Measurements from ENCODE around the gene SRD5A3.

Gene SRD5A3

DNA sequence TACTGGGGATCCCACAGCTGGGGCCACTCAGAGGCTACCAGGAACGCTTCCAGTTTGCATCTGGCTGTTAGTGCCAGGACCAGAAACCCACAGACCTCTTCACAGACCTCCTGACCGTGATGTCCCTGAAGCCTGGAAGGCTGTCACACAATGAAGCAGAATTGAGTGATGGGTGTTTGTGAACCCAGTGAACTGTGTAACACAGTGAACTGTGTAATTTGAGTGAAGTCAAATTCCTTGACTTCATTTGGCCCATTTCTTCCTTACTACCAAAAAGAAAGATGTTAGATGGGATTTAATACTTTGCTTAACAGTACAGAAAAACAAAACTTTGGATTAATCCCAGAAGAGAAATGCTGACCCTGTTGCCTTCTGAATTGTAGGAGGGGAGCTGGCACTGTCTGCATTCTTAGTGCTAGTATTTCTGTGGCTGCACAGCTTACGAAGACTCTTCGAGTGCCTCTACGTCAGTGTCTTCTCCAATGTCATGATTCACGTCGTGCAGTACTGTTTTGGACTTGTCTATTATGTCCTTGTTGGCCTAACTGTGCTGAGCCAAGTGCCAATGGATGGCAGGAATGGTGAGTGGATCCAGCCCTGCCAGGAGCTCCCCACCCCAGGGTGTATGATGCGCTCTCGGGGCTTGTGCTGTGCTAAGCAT lies 17.8 kb downstream of the SRD5A3 start:
- no peak for DNase-seq (ENCODE audit: low read depth)
- H3K4me3 ChIP-seq (replicated peaks; ENCODE audit: low read depth, low read length) = no peak overlapping the region
- TF ChIP-seq, protein P1, sequence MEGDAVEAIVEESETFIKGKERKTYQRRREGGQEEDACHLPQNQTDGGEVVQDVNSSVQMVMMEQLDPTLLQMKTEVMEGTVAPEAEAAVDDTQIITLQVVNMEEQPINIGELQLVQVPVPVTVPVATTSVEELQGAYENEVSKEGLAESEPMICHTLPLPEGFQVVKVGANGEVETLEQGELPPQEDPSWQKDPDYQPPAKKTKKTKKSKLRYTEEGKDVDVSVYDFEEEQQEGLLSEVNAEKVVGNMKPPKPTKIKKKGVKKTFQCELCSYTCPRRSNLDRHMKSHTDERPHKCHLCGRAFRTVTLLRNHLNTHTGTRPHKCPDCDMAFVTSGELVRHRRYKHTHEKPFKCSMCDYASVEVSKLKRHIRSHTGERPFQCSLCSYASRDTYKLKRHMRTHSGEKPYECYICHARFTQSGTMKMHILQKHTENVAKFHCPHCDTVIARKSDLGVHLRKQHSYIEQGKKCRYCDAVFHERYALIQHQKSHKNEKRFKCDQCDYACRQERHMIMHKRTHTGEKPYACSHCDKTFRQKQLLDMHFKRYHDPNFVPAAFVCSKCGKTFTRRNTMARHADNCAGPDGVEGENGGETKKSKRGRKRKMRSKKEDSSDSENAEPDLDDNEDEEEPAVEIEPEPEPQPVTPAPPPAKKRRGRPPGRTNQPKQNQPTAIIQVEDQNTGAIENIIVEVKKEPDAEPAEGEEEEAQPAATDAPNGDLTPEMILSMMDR (IDR thresholded peaks at IDR 0.05; ENCODE audit: low read length, missing control alignments) = no peak

GRCh38 chr4:55364691-55365344 lies 18.8 kb downstream of the SRD5A3 start:
- peak; percentile 25 for DNase-seq (ENCODE audit: low read depth)
- TF ChIP-seq, protein P1 (IDR thresholded peaks at IDR 0.05; ENCODE audit: low read length, missing control alignments) = no peak

DNA sequence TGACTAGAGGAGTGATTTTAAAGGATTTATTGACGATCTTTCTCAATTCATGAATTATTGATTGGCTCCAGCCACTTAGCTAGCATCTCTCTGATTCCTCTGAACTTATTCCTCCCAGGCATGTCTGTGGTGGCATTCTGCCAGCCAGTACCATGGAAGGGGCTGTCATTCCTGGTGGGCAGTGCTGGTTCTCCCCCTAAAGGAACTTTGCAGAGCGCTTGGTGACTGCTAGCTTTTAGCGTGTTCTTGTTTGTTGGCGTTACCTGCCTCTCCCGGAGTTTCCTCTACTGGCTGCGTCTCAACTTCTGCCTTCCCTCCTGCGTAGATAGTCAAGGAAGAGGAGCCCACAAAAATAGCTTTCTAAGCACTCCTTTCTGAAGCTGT lies 19.3 kb downstream of the SRD5A3 start:
- no peak for DNase-seq (ENCODE audit: low read depth)

More at GRCh38 chr4:55364691-55365344, 18.8 kb downstream of the SRD5A3 start:
- H3K4me3 ChIP-seq (replicated peaks; ENCODE audit: low read depth, low read length) = no peak overlapping the region

DNA sequence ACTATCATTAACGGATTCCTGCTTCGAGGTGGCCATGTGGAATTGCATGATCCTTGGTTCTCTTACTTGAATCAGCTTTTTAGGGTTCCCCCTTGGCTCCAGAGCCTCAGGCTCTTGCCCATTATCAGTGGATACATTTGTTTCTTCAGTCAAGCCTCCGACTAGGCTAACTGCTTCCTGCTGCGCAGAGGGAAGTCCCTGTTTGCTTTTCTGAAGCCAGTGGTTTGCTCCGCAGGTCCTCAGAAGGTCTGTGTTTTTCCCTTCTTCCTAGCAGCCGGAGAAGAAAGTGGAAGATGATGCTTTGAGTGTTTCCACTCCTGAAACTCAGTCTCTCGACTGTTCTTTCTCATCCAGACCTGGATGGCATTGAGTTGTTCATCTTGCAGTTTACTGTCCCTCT lies 20.6 kb downstream of the SRD5A3 start:
- H3K4me3 ChIP-seq (replicated peaks; ENCODE audit: low read depth, low read length) = no peak overlapping the region
- TF ChIP-seq, protein P1 (IDR thresholded peaks at IDR 0.05; ENCODE audit: low read length, missing control alignments) = no peak
- DNase-seq (ENCODE audit: low read depth) = no peak

More for the DNA sequence above, 19.3 kb downstream of the SRD5A3 start:
- TF ChIP-seq, protein P1 (IDR thresholded peaks at IDR 0.05; ENCODE audit: low read length, missing control alignments) = no peak
- H3K4me3 ChIP-seq (replicated peaks; ENCODE audit: low read depth, low read length) = no peak overlapping the region

GRCh38 chr4:55367084-55367722 lies 21.2 kb downstream of the SRD5A3 start:
- TF ChIP-seq, protein P1 (IDR thresholded peaks at IDR 0.05; ENCODE audit: low read length, missing control alignments) = no peak
- no peak overlapping the region for H3K4me3 ChIP-seq (replicated peaks; ENCODE audit: low read depth, low read length)
- DNase-seq (ENCODE audit: low read depth) = no peak

- no peak for DNase-seq (ENCODE audit: low read depth)
- TF ChIP-seq, protein P1 (IDR thresholded peaks at IDR 0.05; ENCODE audit: low read length, missing control alignments) = no peak
Observed at GRCh38 chr4:55369968-55370367, 23.9 kb downstream of the SRD5A3 start.

More at GRCh38 chr4:55369968-55370367, 23.9 kb downstream of the SRD5A3 start:
- H3K4me3 ChIP-seq (replicated peaks; ENCODE audit: low read depth, low read length) = no peak overlapping the region
